Body of pancreas (tissue), 4 donors: ENCODE results near the gene TOM1L2. TPM values are rescaled to one million over a fixed set of nuclear protein-coding genes. Genes with fewer than 3 reads are reported as not detected.

Source experiments
- ATAC-seq: fragments of 150-250 bp; one replicate; pipeline ENCODE4 v1.9.1; 2016
- DNase-seq, 4 donors: peaks; one replicate each; pipeline ENCODE4 v3.0.0-alpha.2; 2019
- H3K27ac ChIP-seq, 4 donors: fragments of 200-600 bp; sonication (generic); 1 replicate in 3 of 4; 2 replicates in 1 of 4; pipeline versions ENCODE4 v1.5.1 to v1.6.1; 2016 to 2019; ENCODE audit warnings: mild to moderate bottlenecking in 1 of 4, mixed read lengths in 1 of 4, moderate library complexity in 1 of 4
- H3K27me3 ChIP-seq, 2 donors: fragments of 200-600 bp; sonication (generic); one replicate each; pipeline ENCODE4 v1.6.0; 2016; ENCODE audit warnings: mild to moderate bottlenecking in 1 of 2
- H3K36me3 ChIP-seq, 2 donors: fragments of 200-600 bp; sonication (generic); replicated peaks in 1 of 2; 2 replicates each; pipeline ENCODE4 v1.5.1; 2016; ENCODE audit warnings: low read depth in 2 of 2; ENCODE audit not compliant: insufficient read depth in 1 of 2
- H3K4me1 ChIP-seq: fragments of 200-600 bp; sonication (generic); one replicate; pipeline ENCODE4 v1.6.0; 2016
- H3K4me3 ChIP-seq, 2 donors: fragments of 200-600 bp; sonication (generic); 1 replicate in 1 of 2; 2 replicates in 1 of 2; pipeline ENCODE4 v1.5.1; 2016 to 2019
- H3K9me3 ChIP-seq, 3 donors: fragments of 200-600 bp; sonication (generic); 1 replicate in 2 of 3; 2 replicates in 1 of 3; pipeline ENCODE4 v1.5.1; 2016
- CTCF ChIP-seq, 7 experiments: fragments of 450-650 bp in 4 of 7; fragments of 200-600 bp in 3 of 7; sonication (generic) in 3 of 7; IDR thresholded peaks; one replicate each; pipeline ENCODE4 v1.5.1; 2016 to 2019; ENCODE audit warnings: antibody characterized with exemption in 7 of 7
- POLR2A ChIP-seq, 3 donors: fragments of 450-650 bp; IDR thresholded peaks; one replicate each; pipeline ENCODE4 v1.6.1; 2016; ENCODE audit warnings: antibody characterized with exemption in 3 of 3, mild to moderate bottlenecking in 2 of 3
- WGBS, 2 donors: methylation state at CpG; one replicate each; pipeline ENCODE4 v1.1.5; 2017; 5-methylcytosine and 5-hydroxymethylcytosine counted together
- intact Hi-C: fragments of 100-400 bp; cut with DNase I; formaldehyde crosslinking; loops from one replicate; pipeline ENCODE4 v1.15.1; 2023
- total RNA-seq, 2 donors: library from RNA; depleted of rRNA; stranded (reverse); fragments of >200 nt; gene quantifications; one replicate each; pipeline ENCODE4 v1.1.0, GENCODE V29; 2016

The TOM1L2 gene
- total RNA-seq, 2 donors from 2014 or later: 35.9 to 55.8 TPM

- Histone ChIP-seq H3K4me1 (no peaks in the 10 kb centered on the region), H3K27me3 (no peaks in the 10 kb centered on the region), H3K27ac (no peak overlapping the region), H3K9me3 (no peaks in the 10 kb centered on the region), H3K36me3 (peaks cover 0 to 2% of the 10 kb centered on the region in 2 donors), H3K4me3 (no peak overlapping the region)
- WGBS, 2 donors: 91 to 92% methylated on average over 6 to 7 of the region's 7 CpGs
- TF ChIP-seq POLR2A (IDR thresholded peaks at IDR 0.05): no peak
- no peak for TF ChIP-seq CTCF (IDR thresholded peaks at IDR 0.05)
- DNase-seq: no peak
- intact Hi-C loops: loop anchor here (10.0 kb wide), 1 partner anchor 131 kb away; no protein-coding TSS in a partner anchor
- ATAC-seq: no peak
Observed at GRCh38 chr17:17893801-17894644, 78.2 kb downstream of the TOM1L2 start.

- Histone ChIP-seq H3K27ac (no peak overlapping the region), H3K4me3 (no peak overlapping the region), H3K36me3 (peaks cover 0 to 2% of the 10 kb centered on the region in 2 donors), H3K4me1 (no peaks in the 10 kb centered on the region), H3K9me3 (no peaks in the 10 kb centered on the region), H3K27me3 (no peaks in the 10 kb centered on the region)
- intact Hi-C loops: loop anchor here (10.0 kb wide), 1 partner anchor 132 kb away; no protein-coding TSS in a partner anchor
- 8 to 28% methylated on average over 1 to 2 of the region's 2 CpGs for WGBS, 2 donors
- ATAC-seq (no peak), DNase-seq (no peak)
- TF ChIP-seq POLR2A (IDR thresholded peaks at IDR 0.05) (no peak), CTCF (IDR thresholded peaks at IDR 0.05) (no peak)
Observed at GRCh38 chr17:17892731-17893130, 79.5 kb downstream of the TOM1L2 start.

- intact Hi-C loops: loop anchor here (10.0 kb wide), 1 partner anchor 133 kb away; no protein-coding TSS in a partner anchor
- Histone ChIP-seq H3K36me3 (peaks cover 0 to 2% of the 10 kb centered on the region in 2 donors), H3K9me3 (no peaks in the 10 kb centered on the region), H3K4me3 (no peak overlapping the region), H3K4me1 (no peaks in the 10 kb centered on the region), H3K27me3 (no peaks in the 10 kb centered on the region), H3K27ac (no peak overlapping the region)
- DNase-seq (no peak), ATAC-seq (no peak)
- TF ChIP-seq CTCF (IDR thresholded peaks at IDR 0.05): no peak
- TF ChIP-seq POLR2A (IDR thresholded peaks at IDR 0.05): no peak
- 86 to 93% methylated on average over 6 of the region's 6 CpGs for WGBS, 2 donors
Observed at GRCh38 chr17:17892009-17892408, 80.2 kb downstream of the TOM1L2 start.

GRCh38 chr17:17890773-17891759 lies 81.1 kb downstream of the TOM1L2 start:
- WGBS, 2 donors: 89 to 95% methylated on average over 5 of the region's 5 CpGs
- H3K27me3 ChIP-seq: no peaks in the 10 kb centered on the region
- H3K4me1 ChIP-seq: no peaks in the 10 kb centered on the region
- ATAC-seq: peak; percentile 66
- peak; percentile 39 to 64 (median 57) for DNase-seq
- H3K4me3 ChIP-seq: no peak overlapping the region
- TF ChIP-seq POLR2A (IDR thresholded peaks at IDR 0.05) (no peak), CTCF (IDR thresholded peaks at IDR 0.05) (peak in 6 of 7 experiments; percentile 26 to 68 (median 54))
- H3K9me3 ChIP-seq: no peaks in the 10 kb centered on the region
- H3K27ac ChIP-seq: no peak overlapping the region
- H3K36me3 ChIP-seq: peaks cover 0 to 2% of the 10 kb centered on the region in 2 donors
- intact Hi-C loops: loop anchor here (10.0 kb wide), 1 partner anchor 134 kb away; no protein-coding TSS in a partner anchor
